HepG2 (cell line): ENCODE measurements around the gene FBXO9. TPM values are rescaled to one million over a fixed set of nuclear protein-coding genes. Genes with fewer than 3 reads are reported as not detected.

Experiments
- FLYWCH1 ChIP-seq: sonication (generic); formaldehyde crosslinking; IDR thresholded peaks from 2 replicates; pipeline ENCODE4 v1.8.1; 2023; ENCODE audit warnings: mild to moderate bottlenecking, missing genetic modification reagents
- FUBP1 ChIP-seq: sonication (generic); formaldehyde crosslinking; IDR thresholded peaks from 2 replicates; pipeline ENCODE4 v1.5.1; 2020; ENCODE audit warnings: missing genetic modification reagents, mild to moderate bottlenecking, borderline replicate concordance
- HCFC1 ChIP-seq: fragments of 150-350 bp; IDR thresholded peaks from 2 replicates; pipeline ENCODE4 v1.6.1; 2014; ENCODE audit warnings: low read depth, low read length
- MXD4 ChIP-seq: IDR thresholded peaks from 2 replicates; pipeline ENCODE4 v1.6.1; 2016; ENCODE audit warnings: mild to moderate bottlenecking, missing biosample characterization, missing genetic modification reagents
- MYPOP ChIP-seq: sonication (generic); formaldehyde crosslinking; IDR thresholded peaks from 2 replicates; pipeline ENCODE4 v1.8.1; 2023; ENCODE audit warnings: mild to moderate bottlenecking, moderate library complexity, missing genetic modification reagents
- REL ChIP-seq: sonication (generic); formaldehyde crosslinking; conservative IDR thresholded peaks from 2 replicates; pipeline ENCODE4 v1.8.0; 2022; ENCODE audit warnings: mild to moderate bottlenecking, missing genetic modification reagents, moderate library complexity
- SALL1 ChIP-seq: sonication (generic); formaldehyde crosslinking; IDR thresholded peaks from 2 replicates; pipeline ENCODE4 v1.8.0; 2022; ENCODE audit warnings: mild to moderate bottlenecking, missing genetic modification reagents
- SIX1 ChIP-seq: sonication (generic); formaldehyde crosslinking; IDR thresholded peaks from 2 replicates; pipeline ENCODE4 v1.4.0; 2020; ENCODE audit warnings: missing genetic modification reagents, borderline replicate concordance
- TCF7L2 ChIP-seq: IDR thresholded peaks from 2 replicates; pipeline ENCODE4 v1.6.1; 2011; ENCODE audit warnings: mild to moderate bottlenecking, low read depth, low read length, moderate library complexity
- TFAP4 ChIP-seq: sonication (generic); IDR thresholded peaks from 2 replicates; pipeline ENCODE4 v1.6.1; 2016; ENCODE audit warnings: low read depth, borderline replicate concordance
- TMF1 ChIP-seq: sonication (generic); formaldehyde crosslinking; IDR thresholded peaks from 2 replicates; pipeline ENCODE4 v1.8.1; 2022; ENCODE audit warnings: low read depth, missing genetic modification reagents
- ZNF30 ChIP-seq: sonication (generic); formaldehyde crosslinking; IDR thresholded peaks from 2 replicates; pipeline ENCODE4 v1.5.0; 2020; ENCODE audit warnings: mild to moderate bottlenecking, missing genetic modification reagents
- ZNF432 ChIP-seq: sonication (generic); formaldehyde crosslinking; IDR thresholded peaks from 2 replicates; pipeline ENCODE4 v1.5.0; 2020; ENCODE audit warnings: missing genetic modification reagents, mild to moderate bottlenecking, borderline replicate concordance
- ZNF468 ChIP-seq: sonication (generic); formaldehyde crosslinking; IDR thresholded peaks from 2 replicates; pipeline ENCODE4 v1.8.0; 2022; ENCODE audit warnings: mild to moderate bottlenecking, moderate library complexity, missing genetic modification reagents
- ZNF558 ChIP-seq: sonication (generic); formaldehyde crosslinking; IDR thresholded peaks from 2 replicates; pipeline ENCODE4 v1.9.0; 2022; ENCODE audit warnings: mild to moderate bottlenecking, missing genetic modification reagents, borderline replicate concordance
- ZNF569 ChIP-seq: sonication (generic); formaldehyde crosslinking; IDR thresholded peaks from 2 replicates; pipeline ENCODE4 v1.5.0; 2020; ENCODE audit warnings: mild to moderate bottlenecking, missing genetic modification reagents, moderate library complexity, borderline replicate concordance
- ZNF724P ChIP-seq: sonication (generic); formaldehyde crosslinking; IDR thresholded peaks from 2 replicates; pipeline ENCODE4 v1.8.0; 2022; ENCODE audit warnings: missing genetic modification reagents, borderline replicate concordance
- polyA plus RNA-seq, 8 experiments: library from polyadenylated mRNA; depleted of rRNA in 3 of 8; stranded (reverse) in 7 of 8; unstranded in 1 of 8; fragments of >200 nt; fragmentation: Illumina TruSeq in 4 of 8; extraction: Trizol in 4 of 8; gene quantifications; 2 replicates each; pipeline versions ENCODE4 v1.2.1 to v1.2.3, GENCODE V29; 2011 to 2016; ENCODE audit warnings: low read depth in 4 of 8, missing spikeins in 1 of 8, mixed read lengths in 1 of 8; ENCODE audit not compliant: insufficient read depth in 1 of 8
- total RNA-seq, 5 experiments: library from RNA; depleted of rRNA; stranded (reverse); fragments of >200 nt; fragmentation: Illumina TruSeq; extraction: Trizol; gene quantifications; 2 replicates each; pipeline ENCODE4 v1.2.3, GENCODE V29; 2016; ENCODE audit warnings: low read depth in 1 of 5
- TF ChIP-seq, protein P1 (sequence below): sonication (generic); formaldehyde crosslinking; IDR thresholded peaks from 2 replicates; pipeline ENCODE4 v1.8.0; 2022; ENCODE audit warnings: mild to moderate bottlenecking, missing genetic modification reagents, moderate library complexity
- TF ChIP-seq, protein P2 (sequence below): sonication (generic); formaldehyde crosslinking; IDR thresholded peaks from 2 replicates; pipeline ENCODE4 v1.8.0; 2022; ENCODE audit warnings: missing genetic modification reagents, mild to moderate bottlenecking, inconsistent platforms, borderline replicate concordance
- TF ChIP-seq, protein P3 (sequence below): sonication (generic); formaldehyde crosslinking; IDR thresholded peaks from 2 replicates; pipeline ENCODE4 v1.4.0; 2020; ENCODE audit warnings: mild to moderate bottlenecking, missing genetic modification reagents

The FBXO9 gene
- total and polyA plus RNA-seq, 2 of the 13 experiments (the other 11 are each of a cell fraction or from before 2014, with no cell fraction given) = 64.3 to 98.4 TPM

DNA sequence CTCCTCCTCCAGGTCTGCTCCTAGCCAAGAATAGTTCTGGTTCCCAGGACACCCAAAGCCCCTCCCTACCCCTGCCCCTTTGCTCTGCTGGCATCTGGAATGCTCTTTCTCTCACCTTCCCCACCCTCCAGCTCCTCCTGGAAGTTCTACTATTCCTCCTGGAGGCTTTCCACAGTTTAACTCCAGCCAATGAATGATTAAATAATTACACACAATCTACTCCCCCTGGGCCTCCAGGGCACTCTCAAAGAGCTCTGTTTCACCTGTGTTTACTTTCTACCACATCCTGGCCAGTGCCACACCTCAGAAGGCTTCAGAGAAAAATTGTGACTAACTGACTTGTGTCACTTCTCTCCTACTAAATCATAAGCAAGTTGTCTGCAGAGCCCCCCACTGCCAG, 47.2 kb downstream of the FBXO9 start (continued):
- no peak for TF ChIP-seq FLYWCH1 (CRISPR knock-in tag)
- TF ChIP-seq MXD4 = no peak
- no peak for TF ChIP-seq ZNF569 (CRISPR knock-in tag)
- no peak for TF ChIP-seq SIX1
- no peak for TF ChIP-seq MYPOP (CRISPR knock-in tag)
- TF ChIP-seq, protein P1, sequence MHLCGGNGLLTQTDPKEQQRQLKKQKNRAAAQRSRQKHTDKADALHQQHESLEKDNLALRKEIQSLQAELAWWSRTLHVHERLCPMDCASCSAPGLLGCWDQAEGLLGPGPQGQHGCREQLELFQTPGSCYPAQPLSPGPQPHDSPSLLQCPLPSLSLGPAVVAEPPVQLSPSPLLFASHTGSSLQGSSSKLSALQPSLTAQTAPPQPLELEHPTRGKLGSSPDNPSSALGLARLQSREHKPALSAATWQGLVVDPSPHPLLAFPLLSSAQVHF (CRISPR knock-in tag) = no peak
- TF ChIP-seq, protein P2, sequence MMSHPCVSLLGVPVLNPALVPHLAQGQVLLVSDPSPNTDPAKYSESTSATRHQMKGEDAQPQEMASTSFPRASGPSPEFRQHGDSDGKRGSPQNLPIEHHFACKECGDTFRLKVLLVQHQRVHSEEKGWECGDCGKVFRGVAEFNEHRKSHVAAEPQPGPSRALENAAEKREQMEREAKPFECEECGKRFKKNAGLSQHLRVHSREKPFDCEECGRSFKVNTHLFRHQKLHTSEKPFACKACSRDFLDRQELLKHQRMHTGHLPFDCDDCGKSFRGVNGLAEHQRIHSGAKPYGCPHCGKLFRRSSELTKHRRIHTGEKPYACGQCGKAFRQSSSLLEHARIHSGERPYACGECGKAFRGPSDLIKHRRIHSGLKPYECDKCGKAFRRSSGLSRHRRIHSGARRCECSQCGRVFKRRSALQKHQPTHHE (CRISPR knock-in tag) = no peak
- TF ChIP-seq REL (CRISPR knock-in tag) = no peak
- no peak for TF ChIP-seq TMF1
- TF ChIP-seq TFAP4 = peak; percentile 83
- TF ChIP-seq SALL1 (CRISPR knock-in tag) = no peak
- no peak for TF ChIP-seq ZNF30 (CRISPR knock-in tag)
- TF ChIP-seq ZNF432 (CRISPR knock-in tag) = no peak
- TF ChIP-seq ZNF468 (CRISPR knock-in tag) = no peak
- TF ChIP-seq FUBP1 (CRISPR knock-in tag) = no peak
- no peak for TF ChIP-seq ZNF724P (CRISPR knock-in tag)
- TF ChIP-seq ZNF558 = no peak
- TF ChIP-seq, protein P3, sequence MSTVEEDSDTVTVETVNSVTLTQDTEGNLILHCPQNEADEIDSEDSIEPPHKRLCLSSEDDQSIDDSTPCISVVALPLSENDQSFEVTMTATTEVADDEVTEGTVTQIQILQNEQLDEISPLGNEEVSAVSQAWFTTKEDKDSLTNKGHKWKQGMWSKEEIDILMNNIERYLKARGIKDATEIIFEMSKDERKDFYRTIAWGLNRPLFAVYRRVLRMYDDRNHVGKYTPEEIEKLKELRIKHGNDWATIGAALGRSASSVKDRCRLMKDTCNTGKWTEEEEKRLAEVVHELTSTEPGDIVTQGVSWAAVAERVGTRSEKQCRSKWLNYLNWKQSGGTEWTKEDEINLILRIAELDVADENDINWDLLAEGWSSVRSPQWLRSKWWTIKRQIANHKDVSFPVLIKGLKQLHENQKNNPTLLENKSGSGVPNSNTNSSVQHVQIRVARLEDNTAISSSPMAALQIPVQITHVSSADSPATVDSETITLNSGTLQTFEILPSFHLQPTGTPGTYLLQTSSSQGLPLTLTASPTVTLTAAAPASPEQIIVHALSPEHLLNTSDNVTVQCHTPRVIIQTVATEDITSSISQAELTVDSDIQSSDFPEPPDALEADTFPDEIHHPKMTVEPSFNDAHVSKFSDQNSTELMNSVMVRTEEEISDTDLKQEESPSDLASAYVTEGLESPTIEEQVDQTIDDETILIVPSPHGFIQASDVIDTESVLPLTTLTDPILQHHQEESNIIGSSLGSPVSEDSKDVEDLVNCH (CRISPR knock-in tag) = no peak
- TF ChIP-seq TCF7L2 = no peak
- no peak for TF ChIP-seq HCFC1
